ENCODE measurements around the gene GALNT14.

The GALNT14 gene

GRCh38 chr2:31086590-31086989, 51.6 kb downstream of the GALNT14 start:
- no peak for DNase-seq (ENCODE audit: low read depth)

DNA sequence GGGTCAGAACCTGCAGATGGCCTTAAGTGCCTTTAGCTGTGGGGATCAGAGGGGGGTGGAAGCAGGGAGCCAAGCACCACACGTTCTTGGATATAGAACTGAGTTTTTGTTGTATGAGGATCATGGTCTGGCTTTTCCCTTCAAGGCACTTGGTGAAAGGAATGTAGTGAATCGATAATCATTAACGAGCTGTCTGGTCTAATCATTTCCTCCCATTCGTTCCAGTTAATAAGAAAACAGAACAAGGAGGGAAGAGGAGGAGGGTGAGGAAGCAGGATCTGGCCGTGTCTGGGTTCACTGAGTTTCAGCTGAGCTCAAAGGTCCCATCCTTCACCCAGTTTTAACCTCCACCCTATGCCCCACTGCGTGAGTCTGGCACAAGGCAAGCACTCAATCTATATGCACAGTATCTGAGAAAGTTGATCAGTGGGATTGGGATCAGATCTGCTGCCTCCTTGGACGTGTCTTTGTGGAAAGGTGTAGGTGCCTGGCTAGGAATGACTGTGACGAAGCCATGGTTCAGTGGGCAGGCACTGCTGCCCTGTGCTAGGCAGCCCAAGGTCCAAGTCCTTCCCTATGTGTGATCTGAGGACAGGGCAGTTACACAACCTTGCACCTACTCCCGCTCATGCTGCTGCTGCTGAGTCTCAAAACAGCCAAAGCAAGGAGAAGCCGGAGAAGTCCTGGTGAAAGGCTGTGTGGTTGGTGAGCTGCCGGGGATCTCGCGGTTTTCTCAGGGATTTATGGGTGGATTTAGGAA, 54.8 kb downstream of the GALNT14 start:
- DNase-seq (ENCODE audit: low read depth) = no peak

DNA sequence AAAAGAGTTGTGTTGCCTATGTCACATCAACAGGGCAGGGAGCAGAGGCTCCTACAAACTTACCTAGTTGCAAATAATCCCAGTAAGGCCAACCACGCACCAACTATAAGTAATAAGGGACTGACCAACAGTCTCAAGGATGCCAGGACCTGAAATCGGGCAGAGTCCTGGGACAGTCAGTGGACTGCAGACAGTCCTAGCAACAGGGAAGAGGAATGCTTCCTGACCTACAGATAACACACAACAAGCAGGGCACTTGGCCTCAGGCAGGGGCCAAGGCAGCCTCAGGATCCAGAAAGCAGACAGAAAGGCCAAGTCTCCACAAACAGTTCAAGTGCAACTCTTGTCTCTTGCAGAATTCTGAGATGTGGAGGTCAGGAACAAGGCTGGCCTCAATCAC, 56.2 kb downstream of the GALNT14 start:
- no peak for DNase-seq (ENCODE audit: low read depth)

DNA sequence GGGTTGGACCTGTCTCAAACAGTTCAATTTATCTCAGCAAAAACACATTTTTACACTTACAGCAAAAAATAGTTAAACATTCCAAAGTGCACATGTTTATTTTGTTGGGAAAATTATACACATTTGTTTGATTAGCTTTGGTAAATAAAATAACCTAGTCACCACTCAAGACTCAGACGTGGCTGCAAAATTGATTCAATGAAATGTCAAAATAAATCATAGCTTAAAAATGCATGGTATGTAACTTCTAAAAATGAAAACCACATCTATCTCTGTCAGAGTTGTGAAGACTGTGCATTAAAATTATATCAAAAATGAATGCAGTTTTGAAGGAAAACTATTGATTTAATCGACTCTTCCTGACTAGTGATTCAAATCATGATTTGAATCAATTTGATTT, 56.7 kb downstream of the GALNT14 start:
- no peak for DNase-seq (ENCODE audit: low read depth)

GRCh38 chr2:31080361-31080760, 57.9 kb downstream of the GALNT14 start:
- DNase-seq (ENCODE audit: low read depth) = no peak

GRCh38 chr2:31079665-31080064, 58.6 kb downstream of the GALNT14 start:
- DNase-seq (ENCODE audit: low read depth) = no peak

GRCh38 chr2:31078579-31079105, 59.6 kb downstream of the GALNT14 start:
- DNase-seq (ENCODE audit: low read depth) = no peak

DNA sequence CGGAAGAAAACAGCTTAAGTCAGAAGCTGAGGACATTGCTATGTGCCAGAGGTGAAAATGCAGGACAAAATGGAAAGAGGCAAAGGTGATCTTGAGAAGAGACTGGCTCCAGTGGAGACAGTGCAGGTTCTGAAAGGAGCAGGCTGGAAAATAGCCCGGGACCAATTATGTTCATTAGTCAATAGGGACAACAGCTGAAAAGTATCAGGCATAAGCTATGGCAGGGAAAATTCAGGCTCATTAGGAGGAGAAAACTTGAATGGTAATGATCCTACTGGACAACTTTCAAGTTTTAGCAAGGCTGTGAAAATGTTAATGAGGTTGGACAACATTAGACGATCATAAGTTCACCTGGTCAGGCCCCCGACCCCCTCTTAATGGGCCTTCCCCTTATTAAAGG, 60.2 kb downstream of the GALNT14 start:
- no peak for DNase-seq (ENCODE audit: low read depth)

DNA sequence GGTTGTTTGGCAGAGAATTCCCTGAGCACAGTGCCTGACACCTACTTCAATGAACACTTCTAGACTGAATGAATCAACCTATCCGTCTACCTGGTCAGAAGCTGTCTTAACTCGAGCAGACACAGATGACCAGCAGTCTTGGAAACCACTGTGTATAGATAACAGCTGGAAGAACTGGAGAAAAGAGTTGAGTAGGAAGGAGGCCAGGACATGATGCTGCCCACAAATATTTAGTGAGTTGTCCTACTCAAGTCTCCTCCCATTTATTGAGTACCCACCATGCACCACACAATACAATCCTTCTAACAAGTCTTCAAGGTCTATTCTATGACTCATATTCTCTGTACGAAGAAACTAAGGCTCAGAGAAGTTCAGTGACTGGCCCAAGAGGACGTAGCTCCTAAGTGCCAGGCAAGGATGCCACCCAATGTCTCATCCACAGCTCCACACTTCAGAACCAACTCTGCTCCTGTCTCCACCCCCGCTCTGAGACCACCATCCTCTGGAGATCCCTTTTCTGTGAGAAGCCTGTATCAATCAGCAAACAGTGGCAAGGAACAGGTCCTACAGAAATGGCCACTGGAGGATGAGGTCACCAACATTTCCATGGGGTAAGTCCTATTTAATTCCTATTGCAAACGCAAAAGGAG, 62.2 kb downstream of the GALNT14 start:
- no peak for DNase-seq (ENCODE audit: low read depth)

GRCh38 chr2:31075431-31075830, 62.8 kb downstream of the GALNT14 start:
- DNase-seq (ENCODE audit: low read depth) = no peak

GRCh38 chr2:31071741-31072140, 66.5 kb downstream of the GALNT14 start:
- DNase-seq (ENCODE audit: low read depth) = no peak

- no peak for DNase-seq (ENCODE audit: low read depth)
Measured at GRCh38 chr2:31070339-31071125, 67.7 kb downstream of the GALNT14 start.

GRCh38 chr2:31069643-31070325, 68.5 kb downstream of the GALNT14 start:
- DNase-seq (ENCODE audit: low read depth) = no peak

DNA sequence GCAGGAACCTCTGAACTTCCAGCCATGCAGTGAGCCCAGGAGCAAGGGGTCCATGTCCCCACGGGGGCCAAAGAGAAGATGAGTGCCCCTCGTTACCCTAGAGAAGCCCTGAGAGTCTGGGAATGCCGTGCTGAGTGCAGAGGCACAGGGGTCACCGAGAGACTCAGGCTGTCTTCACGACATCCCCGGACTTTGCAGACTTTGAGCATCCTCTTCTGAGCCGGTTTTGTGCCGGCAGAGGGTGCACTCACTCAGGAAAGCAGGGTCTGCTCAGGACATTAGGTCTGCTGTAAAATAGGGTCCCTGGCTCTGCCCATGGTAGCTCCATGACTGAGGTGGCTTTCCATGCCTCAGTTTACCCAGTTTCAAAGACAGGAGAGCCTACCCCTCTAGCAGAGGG, 71.0 kb downstream of the GALNT14 start:
- DNase-seq (ENCODE audit: low read depth) = no peak

DNA sequence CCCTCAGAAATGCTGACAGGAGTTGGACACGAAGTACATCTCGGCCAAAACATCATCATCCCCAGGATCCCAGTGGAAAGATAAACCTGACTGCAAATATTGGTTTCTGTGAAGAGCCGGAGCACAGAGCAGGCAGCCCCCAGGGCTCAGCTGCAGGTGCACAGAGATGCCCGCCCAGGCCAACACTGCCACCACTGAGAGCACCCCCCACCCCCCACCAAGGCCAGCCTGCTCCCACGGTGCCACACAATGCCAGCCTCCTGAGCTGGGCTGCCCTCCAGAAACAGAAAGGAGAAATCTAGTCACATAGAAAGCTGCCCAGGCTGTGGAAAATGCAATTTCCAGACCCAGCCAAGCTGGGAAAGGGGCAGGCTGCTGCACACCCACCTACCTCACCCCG, 71.7 kb downstream of the GALNT14 start:
- DNase-seq (ENCODE audit: low read depth) = no peak

- DNase-seq (ENCODE audit: low read depth) = no peak
Measured at GRCh38 chr2:31066086-31066485, 72.2 kb downstream of the GALNT14 start.

DNA sequence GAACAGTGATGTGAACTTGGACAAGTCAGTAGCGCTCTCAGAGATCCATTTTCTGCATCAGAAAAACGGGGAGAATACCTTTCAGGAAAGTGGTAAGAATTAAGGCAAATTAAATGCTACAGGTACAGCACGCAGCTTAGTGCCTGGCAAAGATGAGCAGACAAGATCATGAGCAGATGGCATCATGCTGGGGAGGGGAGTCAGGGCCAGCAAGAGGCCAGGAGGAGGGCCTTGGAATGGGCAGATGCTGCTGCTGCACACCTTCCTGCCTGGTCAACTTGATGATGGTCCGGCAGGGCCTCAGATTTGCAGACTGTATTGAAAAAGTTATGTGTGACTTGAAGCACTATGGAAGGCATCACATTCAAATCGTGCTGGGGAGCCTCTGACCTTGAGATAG, 72.9 kb downstream of the GALNT14 start:
- no peak for DNase-seq (ENCODE audit: low read depth)

DNA sequence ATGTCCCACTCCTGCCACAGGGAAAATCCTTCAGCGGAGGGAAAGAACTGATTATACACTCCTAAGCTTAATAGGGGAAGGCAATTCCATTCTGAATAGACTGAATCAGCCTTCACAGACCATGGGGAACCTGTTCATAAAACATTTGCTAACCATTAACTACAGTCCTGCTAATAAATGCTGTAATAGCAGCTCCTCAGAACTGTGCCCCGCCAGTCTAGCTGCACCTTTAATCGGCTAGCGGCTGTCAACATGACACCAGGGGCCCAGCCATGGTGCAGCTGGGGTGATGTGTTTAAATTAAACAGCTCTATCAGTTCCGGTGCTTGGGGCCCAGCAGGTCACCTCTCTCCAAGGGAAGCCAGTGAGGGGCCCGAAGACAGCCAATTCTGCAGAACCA, 77.8 kb downstream of the GALNT14 start:
- DNase-seq (ENCODE audit: low read depth) = no peak

- DNase-seq (ENCODE audit: low read depth) = no peak
Measured at GRCh38 chr2:31058096-31059035, 79.9 kb downstream of the GALNT14 start.

DNA sequence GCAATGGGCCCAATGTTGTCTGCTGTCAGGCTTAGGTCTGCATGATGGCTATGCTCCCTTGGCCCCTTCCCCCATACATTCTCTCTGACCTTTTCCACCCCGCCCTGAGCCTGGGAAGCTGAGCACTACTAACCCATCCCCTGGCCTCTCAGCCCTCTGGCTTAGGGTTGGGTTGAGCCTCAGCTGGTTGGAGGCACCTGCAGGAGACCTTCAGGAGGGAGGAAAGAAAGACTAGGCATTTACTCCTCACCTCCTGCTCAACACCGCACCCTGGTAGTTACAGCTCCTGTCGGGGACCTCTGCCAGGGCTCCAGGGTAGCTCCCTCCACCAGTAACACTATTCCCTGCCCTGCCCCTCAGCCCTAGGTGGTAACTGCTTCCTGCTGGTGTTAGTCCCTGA, 80.5 kb downstream of the GALNT14 start:
- no peak for DNase-seq (ENCODE audit: low read depth)

- no peak for DNase-seq (ENCODE audit: low read depth)
Measured at GRCh38 chr2:31055938-31056337, 82.3 kb downstream of the GALNT14 start.

Data from activated gamma-delta T cell treated with anti-CD3 and anti-CD28 coated beads, Interleukin-2, amount 50 U/mL, for 16 hours (primary cell).